Body of pancreas (tissue), 4 donors: ENCODE measurements around the gene RNF10.

ENCODE experiments used
- POLR2A ChIP-seq, 3 donors: fragments of 450-650 bp; IDR thresholded peaks; one replicate each; pipeline ENCODE4 v1.6.1; 2016; ENCODE audit warnings: antibody characterized with exemption in 3 of 3, mild to moderate bottlenecking in 2 of 3
- TF ChIP-seq, protein P1 (sequence below), 7 experiments: fragments of 450-650 bp in 4 of 7; fragments of 200-600 bp in 3 of 7; sonication (generic) in 3 of 7; IDR thresholded peaks; one replicate each; pipeline ENCODE4 v1.5.1; 2016 to 2019; ENCODE audit warnings: antibody characterized with exemption in 7 of 7

DNA sequence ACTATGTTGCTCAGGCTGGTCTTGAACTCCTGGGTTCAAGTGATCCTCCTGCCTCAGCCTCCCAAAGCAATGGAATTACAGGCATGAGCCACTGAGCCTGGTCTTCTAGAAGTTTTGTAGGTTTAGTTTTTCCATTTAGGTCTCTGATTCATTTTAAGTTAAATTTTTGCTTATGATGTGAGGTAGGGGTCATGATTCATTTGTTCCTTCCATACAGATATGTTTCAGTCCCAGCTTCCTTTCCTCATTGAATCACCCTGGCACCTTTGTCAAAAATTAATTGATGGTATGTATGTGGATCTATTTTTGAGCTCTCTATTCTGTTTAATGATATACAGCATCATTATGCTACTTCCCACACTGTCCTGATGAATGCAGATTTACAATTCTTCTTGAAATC, 80.7 kb downstream of the RNF10 start:
- TF ChIP-seq, protein P1, sequence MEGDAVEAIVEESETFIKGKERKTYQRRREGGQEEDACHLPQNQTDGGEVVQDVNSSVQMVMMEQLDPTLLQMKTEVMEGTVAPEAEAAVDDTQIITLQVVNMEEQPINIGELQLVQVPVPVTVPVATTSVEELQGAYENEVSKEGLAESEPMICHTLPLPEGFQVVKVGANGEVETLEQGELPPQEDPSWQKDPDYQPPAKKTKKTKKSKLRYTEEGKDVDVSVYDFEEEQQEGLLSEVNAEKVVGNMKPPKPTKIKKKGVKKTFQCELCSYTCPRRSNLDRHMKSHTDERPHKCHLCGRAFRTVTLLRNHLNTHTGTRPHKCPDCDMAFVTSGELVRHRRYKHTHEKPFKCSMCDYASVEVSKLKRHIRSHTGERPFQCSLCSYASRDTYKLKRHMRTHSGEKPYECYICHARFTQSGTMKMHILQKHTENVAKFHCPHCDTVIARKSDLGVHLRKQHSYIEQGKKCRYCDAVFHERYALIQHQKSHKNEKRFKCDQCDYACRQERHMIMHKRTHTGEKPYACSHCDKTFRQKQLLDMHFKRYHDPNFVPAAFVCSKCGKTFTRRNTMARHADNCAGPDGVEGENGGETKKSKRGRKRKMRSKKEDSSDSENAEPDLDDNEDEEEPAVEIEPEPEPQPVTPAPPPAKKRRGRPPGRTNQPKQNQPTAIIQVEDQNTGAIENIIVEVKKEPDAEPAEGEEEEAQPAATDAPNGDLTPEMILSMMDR (IDR thresholded peaks at IDR 0.05): no peak
- TF ChIP-seq POLR2A (IDR thresholded peaks at IDR 0.05): no peak
